ENCODE results near the gene UMAD1.

The UMAD1 gene

DNA sequence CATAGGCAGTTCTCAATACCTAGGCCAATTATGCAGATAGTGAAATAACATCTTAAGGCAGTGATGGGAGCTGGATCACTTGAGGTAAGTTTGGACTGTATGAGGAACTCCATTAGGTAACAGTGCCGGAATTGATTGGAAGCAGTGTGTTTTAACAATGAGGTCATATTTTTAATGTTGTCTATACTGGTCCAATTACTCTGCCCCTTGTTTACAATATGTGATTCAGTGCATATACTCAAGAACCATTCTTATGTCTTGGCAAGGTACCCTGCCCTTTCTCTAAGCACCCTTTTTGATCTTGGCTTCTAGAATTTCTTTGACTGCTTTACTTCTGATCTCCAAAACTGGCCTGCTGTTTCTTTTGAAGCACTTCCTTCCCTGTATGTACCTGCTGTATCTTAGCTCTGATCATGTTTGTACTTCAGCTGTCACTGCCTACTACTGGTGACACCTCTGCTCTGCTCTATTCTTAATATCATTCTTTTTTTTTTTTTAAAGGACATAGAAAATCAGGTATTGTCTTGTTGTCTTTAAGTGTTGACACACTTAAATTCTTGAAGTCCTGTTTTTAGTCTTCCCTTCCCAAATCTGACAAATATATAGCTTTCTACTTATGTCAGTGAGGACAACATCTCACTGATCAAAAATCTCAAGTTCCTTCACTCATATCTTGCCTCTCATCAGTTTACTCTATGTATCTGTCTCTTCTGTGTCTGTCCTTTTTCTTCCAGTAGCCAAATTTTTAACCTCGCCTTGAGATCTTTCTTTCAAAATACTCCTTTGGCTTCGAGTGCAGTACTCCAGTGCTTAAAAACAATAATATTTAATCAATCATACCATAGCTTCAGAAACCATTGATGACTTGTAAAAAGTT is 124.2 kb downstream of the UMAD1 start:
- DNase-seq, result no peak

GRCh38 chr7:7765422-7765821 is 124.9 kb downstream of the UMAD1 start:
- DNase-seq, result no peak

- no peak for DNase-seq
These were observed 126.1 kb downstream of the UMAD1 start for GRCh38 chr7:7766671-7767070.

GRCh38 chr7:7768977-7769709 is 128.6 kb downstream of the UMAD1 start:
- DNase-seq, result no peak

GRCh38 chr7:7769710-7770627 is 129.4 kb downstream of the UMAD1 start:
- DNase-seq, result no peak

- DNase-seq, result no peak
These were observed 130.9 kb downstream of the UMAD1 start for GRCh38 chr7:7771452-7771851.

DNA sequence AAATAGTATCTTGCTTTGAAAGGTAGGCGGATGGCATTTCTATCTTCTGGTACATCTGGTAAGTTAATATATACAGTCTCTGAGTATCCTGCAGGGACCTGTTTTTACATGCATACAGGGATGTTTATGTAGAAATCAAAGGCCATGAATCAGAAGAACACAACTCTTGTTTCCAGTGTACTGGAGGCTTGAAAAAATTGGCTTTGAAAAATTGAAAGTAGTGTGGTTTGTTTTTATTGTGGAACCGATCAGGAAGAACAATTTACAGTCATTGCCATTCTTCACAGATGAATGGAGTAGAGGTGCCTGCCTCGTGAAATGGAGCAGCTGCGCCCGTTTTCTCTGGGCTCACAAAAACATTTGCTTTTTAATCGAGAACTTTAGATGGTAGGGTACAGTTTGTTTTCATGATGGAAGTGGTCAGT is 131.9 kb downstream of the UMAD1 start:
- DNase-seq, result peak in 1 of 58 donors; percentile 14

DNA sequence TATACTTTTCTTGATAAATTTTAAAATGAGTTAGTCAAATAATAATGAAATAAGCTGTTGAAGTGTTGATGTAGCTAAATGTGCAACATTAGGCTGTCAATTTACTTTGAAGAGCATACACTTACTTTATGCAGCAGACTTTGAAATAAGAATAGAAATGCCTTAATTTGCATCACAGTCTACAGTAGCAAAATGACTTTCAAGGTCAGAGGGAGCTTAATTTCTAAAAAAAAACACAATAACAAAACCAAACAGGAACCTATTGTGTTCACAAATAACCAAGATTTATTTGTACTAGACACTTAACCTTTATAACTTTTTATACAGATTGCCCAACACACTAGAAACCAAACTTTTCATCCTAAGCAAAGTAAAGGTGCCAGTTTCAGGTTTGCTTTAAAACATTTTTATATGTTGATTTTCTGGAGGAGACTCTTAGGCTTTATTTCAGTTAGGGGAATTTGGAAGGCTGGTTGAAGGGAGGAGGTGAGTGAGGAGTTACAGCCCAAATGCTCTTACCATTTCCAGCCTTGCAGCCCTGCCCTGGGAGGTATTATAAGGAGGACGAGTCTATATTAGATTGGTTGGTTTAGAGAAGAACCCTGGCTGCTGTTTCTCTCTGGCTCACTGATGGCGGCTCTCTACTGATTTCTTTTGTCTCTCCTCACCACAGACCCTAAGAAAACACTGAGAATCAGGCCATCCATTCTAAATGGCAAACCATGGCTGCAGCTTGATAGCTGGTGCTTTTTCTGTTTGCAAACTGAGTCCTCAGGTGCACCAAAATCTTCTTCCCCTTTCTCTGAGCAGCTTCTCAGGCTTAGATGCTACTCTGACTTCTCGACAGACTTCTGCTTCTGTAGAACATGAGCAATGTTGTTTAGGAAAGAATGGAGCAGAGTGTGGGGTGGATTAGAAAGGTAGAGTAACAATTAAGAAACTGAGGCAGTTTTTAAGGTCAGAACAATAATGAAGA is 133.1 kb downstream of the UMAD1 start:
- DNase-seq, result no peak

- DNase-seq, result no peak
These were observed 139.3 kb downstream of the UMAD1 start for GRCh38 chr7:7779888-7780287.

- DNase-seq, result no peak
These were observed 142.4 kb downstream of the UMAD1 start for GRCh38 chr7:7783001-7783400.

- DNase-seq, result no peak
These were observed 144.9 kb downstream of the UMAD1 start for GRCh38 chr7:7785344-7785973.

DNA sequence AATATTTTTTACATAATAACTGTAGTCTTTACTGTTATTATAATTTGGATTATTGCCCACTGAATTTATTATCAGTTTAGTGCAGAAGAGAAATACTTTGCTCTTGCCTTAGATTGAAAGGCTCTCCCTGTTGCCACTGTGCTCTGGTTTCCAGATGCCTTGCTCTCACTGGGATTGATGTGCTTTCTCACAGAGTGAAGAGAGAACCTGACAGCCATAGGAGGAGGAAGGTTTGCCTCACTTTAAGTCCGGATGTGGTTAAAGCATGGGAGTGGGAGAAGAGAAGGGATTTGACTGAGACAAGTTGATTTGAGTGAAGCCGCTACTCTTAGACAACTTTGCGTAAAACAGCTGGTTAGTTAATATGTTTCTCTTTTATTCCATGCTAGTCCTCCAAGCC is 146.0 kb downstream of the UMAD1 start:
- no peak for DNase-seq

DNA sequence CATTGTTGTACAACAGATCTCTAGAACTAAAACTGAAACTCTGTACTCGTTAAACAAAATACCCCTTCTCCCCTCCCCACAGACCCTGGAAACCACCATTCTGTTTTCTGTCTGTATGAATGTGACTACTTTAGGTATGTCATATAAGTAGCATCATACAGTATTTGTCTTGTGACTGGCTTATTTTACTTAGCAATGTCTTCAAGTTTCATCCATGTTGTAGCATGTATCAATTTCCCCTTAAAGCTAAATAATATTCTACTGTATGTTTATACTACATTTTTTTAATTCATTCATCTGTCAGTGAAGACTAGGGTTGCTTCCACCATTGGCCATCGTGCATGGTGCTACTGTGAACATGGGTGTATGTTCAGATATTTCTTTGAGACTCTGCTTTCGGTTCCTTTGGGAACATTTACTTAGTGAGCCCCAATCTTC is 149.0 kb downstream of the UMAD1 start:
- no peak for DNase-seq

DNA sequence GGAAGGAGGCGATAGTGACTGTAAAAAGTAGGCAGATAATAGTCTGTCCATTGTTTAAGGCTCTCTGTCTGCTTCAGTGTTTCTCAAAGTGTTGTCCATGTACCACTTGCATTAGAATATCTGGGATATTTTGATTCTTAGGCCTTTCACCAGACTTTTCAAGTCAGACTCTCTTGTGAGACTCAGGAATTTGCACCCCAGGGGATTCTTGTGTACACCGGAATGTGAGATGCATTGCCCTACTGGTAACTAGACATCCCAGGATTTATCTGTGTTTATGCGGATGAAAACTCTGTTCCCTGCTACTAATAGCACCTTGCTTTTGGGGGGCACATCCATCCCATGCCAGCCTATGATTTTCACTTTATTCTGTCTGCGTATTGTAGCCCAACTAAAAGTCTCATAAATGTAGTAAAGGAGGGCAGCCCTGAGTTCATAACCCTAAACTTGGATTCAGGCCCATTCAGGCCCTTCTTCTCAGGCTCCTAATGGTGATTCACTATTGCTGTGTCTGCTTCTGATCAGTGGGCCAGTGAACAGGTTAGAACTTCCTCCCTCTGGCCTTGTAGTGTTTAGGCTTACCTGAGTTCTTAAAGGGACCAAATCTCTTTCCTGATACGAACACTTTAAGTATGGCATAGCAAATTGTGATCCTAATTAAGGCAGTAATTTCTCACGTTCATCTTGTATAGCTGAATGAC is 149.6 kb downstream of the UMAD1 start:
- DNase-seq, result no peak

DNA sequence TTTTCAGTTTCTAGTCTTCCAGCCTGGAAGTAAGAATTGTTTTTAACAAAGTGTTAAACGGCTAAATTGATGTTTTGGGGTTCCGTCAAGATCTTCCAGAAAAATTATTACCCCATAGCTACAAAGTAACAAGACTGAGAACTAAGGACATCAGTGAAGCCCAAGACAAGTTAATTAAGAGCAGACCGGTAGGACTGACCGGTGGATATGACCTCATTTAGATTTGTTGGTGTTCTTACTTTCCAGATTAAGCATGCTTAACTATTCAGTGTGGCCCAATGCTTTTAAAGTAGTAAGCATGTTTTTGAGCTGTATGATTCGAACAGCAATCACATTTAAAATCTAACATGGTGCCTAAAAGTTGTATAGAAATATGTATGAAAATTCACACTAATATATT is 151.0 kb downstream of the UMAD1 start:
- no peak for DNase-seq

GRCh38 chr7:7792056-7792455 is 151.5 kb downstream of the UMAD1 start:
- DNase-seq, result no peak

DNA sequence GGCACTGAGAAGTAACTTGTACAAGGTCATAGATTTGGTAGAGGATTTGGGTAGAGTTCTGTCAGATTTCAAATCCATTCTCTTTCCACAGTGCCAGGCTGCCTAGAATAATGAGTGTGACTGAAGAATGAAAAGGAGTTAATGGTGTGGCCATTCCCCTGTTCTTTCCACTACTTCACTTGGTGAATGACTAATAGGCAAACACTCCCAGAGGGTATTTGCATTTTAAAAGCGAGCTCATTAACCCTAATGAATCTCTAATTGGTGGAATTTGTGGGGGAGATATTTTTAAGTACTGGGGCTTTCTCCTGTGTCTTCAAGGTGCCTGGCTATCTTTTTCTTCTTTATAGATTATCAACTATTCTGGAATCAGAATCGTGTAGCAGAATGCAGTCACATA is 152.7 kb downstream of the UMAD1 start:
- DNase-seq, result no peak

DNA sequence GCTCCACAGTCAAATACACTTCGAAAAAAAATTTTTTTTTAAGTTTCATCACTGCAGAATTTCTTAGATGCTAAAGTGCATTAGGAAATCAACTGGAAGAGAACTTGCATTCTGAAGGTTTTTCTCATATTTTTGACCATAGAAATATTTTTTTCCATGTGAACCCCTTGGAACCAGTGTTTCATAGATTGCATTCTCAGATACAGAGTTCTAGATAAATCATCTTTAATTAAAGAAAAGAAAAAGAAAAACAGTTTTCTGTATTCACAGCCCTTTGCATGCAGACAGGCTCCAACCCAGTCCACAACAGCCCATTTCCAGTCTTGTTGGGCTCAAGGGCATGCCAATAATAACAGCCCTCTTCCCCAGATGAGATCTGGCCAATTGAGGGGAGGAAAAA is 153.4 kb downstream of the UMAD1 start:
- no peak for DNase-seq

- no peak for DNase-seq
These were observed 154.7 kb downstream of the UMAD1 start for GRCh38 chr7:7795203-7795602.
